ENCODE results near the gene S100A13. TPM values are rescaled to one million over a fixed set of nuclear protein-coding genes. Genes with fewer than 3 reads are reported as not detected.
A peak's percentile ranks its signal among the peaks of the same experiment; 100 is the strongest.
"Not testable (repeated sequence)": the region's sequence is repeated elsewhere in the genome, so short reads cannot be mapped to it uniquely, and the experiment has no call there.

S100A13 gene
- polyA plus RNA-seq, 10 donors = 55.3 to 95.0 (median 78.7) TPM

GRCh38 chr1:153649137-153649862 is 22.0 kb upstream of the S100A13 start:
- DNase-seq = no peak

- no peak for DNase-seq
These were observed 20.8 kb upstream of the S100A13 start for GRCh38 chr1:153648000-153648643.

GRCh38 chr1:153647346-153647714 is 20.0 kb upstream of the S100A13 start:
- DNase-seq = no peak

- DNase-seq = no peak
These were observed 19.5 kb upstream of the S100A13 start for GRCh38 chr1:153646672-153647345.

- no peak for DNase-seq
These were observed 16.5 kb upstream of the S100A13 start for GRCh38 chr1:153643816-153644215.

GRCh38 chr1:153643100-153643499 is 15.8 kb upstream of the S100A13 start:
- no peak for DNase-seq

- no peak for DNase-seq
These were observed 14.9 kb upstream of the S100A13 start for GRCh38 chr1:153642161-153642560.

- no peak for DNase-seq
These were observed 13.6 kb upstream of the S100A13 start for GRCh38 chr1:153640861-153641260.

- DNase-seq = not testable (repeated sequence)
These were observed 12.9 kb upstream of the S100A13 start for GRCh38 chr1:153640213-153640612.

GRCh38 chr1:153639280-153639679 is 12.0 kb upstream of the S100A13 start:
- DNase-seq = no peak

- no peak for DNase-seq
These were observed 11.0 kb upstream of the S100A13 start for GRCh38 chr1:153638261-153638660.

GRCh38 chr1:153636312-153636711 is 9.0 kb upstream of the S100A13 start:
- no peak for DNase-seq

GRCh38 chr1:153635872-153636271 is 8.6 kb upstream of the S100A13 start:
- DNase-seq = no peak

GRCh38 chr1:153633754-153634665 is 6.7 kb upstream of the S100A13 start, which contains the start of gene CHTOP:
TSS of gene CHTOP (plus strand) at chr1:153634066. CDS start at chr1:153636589, 2,523 bp downstream.
- peak; percentile 99 for DNase-seq

- DNase-seq = no peak
These were observed 6.0 kb upstream of the S100A13 start for GRCh38 chr1:153633161-153633753.

- DNase-seq = no peak
These were observed 4.0 kb upstream of the S100A13 start for GRCh38 chr1:153631047-153632022.

GRCh38 chr1:153630384-153630783 is 3.1 kb upstream of the S100A13 start:
- DNase-seq = no peak

GRCh38 chr1:153629971-153630370 is 2.7 kb upstream of the S100A13 start:
- no peak for DNase-seq

- no peak for DNase-seq
These were observed 2.0 kb upstream of the S100A13 start for GRCh38 chr1:153629343-153629665.

GRCh38 chr1:153628638-153629342 is 1.5 kb upstream of the S100A13 start:
- DNase-seq = no peak
